ENCODE results near the gene WIPF1. TPM values are rescaled to one million over a fixed set of nuclear protein-coding genes. Genes with fewer than 3 reads are reported as not detected.

Gene WIPF1
- total RNA-seq, 2 experiments from 2014 or later = 170 to 183 TPM

- Mint-ChIP-seq H3K4me1 (ENCODE audit: low read depth) (peaks cover 88% of the 10 kb centered on the region), H3K9me3 (no peaks in the 10 kb centered on the region), H3K4me3 (no peak overlapping the region), H3K27me3 (no peaks in the 10 kb centered on the region), H3K36me3 (peaks cover 37% of the 10 kb centered on the region), H3K27ac (peak overlapping the region; percentile 82)
- intact Hi-C loops (cut with micrococcal nuclease) = no loop called here
- POLR2A ChIA-PET = interaction anchor here (7.7 kb wide), 1 partner anchor 8 kb away, joined by 53 read pairs; the partner anchor contains the start of gene WIPF1
- CTCF ChIA-PET = interaction anchor here (1.1 to 2.4 kb wide), 3 partner anchors 10 to 100 kb away, joined by 3 to 10 read pairs (median 6); no protein-coding TSS in a partner anchor
- DNase-seq = no peak
These were observed 10.0 kb downstream of the WIPF1 start for GRCh38 chr2:174587579-174587978.

DNA sequence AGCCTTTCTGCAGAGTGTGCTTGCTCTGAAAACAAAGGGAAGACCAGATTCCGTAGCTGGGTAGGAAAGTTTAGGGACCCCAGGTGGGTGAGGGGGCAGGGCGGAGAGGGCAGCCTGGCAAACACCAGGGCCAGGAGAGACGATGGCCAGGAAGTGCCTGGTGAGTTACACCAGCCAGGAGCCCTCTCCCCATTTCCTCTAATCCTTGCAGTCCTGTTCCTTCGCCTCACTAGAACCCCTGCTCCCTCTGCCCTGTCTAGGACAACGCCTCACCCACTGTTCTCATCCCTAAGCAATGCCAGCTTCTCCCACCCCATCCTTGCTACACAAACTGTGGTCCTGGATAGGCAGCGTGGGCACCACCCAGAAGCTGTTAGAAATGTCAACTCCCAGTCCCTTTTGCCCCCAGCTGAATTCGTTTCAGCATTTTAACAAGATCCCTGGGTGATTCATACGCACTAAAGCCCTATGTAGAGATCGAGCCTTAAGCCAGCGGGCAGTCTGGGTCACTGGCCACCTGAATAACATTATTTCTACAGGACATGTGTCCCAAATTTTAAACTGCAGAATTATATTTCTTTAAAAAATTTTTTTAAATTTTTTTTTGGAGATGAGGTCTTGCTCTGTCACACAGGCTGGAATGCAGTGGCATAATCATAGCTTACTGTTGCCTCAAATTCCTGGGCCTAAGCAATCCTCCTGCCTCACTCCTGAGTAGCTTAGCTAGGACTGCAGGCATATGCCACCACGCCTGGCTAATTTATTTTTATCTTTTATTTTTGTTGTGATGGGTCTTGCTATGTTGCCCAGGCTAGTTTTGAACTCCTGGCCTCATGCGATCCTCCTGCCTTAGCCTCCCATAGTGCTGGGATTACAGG lies 10.9 kb downstream of the WIPF1 start:
- peaks cover 90% of the 10 kb centered on the region for H3K4me1 Mint-ChIP-seq (ENCODE audit: low read depth)
- DNase-seq = no peak
- ChIA-PET POLR2A (interaction anchor here (7.7 kb wide), 1 partner anchor 9 kb away, joined by 53 read pairs; the partner anchor contains the start of gene WIPF1), CTCF (interaction anchor here (1.0 to 2.4 kb wide), 5 partner anchors 9 to 100 kb away, joined by 3 to 10 read pairs (median 5); partner anchors contain the start of gene WIPF1)
- H3K4me3 Mint-ChIP-seq = no peak overlapping the region
- intact Hi-C loops (cut with micrococcal nuclease) = no loop called here
- H3K9me3 Mint-ChIP-seq = no peaks in the 10 kb centered on the region
- H3K27ac Mint-ChIP-seq = peak overlapping the region; percentile 82
- no peaks in the 10 kb centered on the region for H3K27me3 Mint-ChIP-seq
- peaks cover 35% of the 10 kb centered on the region for H3K36me3 Mint-ChIP-seq

- intact Hi-C loops (cut with micrococcal nuclease) = no loop called here
- CTCF ChIA-PET = interaction anchor here (1.1 to 2.4 kb wide), 5 partner anchors 8 to 101 kb away, joined by 3 to 10 read pairs (median 6); partner anchors contain the start of gene WIPF1
- Mint-ChIP-seq H3K4me1 (ENCODE audit: low read depth) (peaks cover 89% of the 10 kb centered on the region), H3K9me3 (no peaks in the 10 kb centered on the region), H3K4me3 (no peak overlapping the region), H3K27me3 (no peaks in the 10 kb centered on the region), H3K27ac (peak overlapping the region; percentile 79), H3K36me3 (peaks cover 37% of the 10 kb centered on the region)
- POLR2A ChIA-PET = interaction anchor here (7.7 kb wide), 1 partner anchor 10 kb away, joined by 53 read pairs; the partner anchor contains the start of gene WIPF1
- DNase-seq = no peak
These were observed 11.8 kb downstream of the WIPF1 start for GRCh38 chr2:174585657-174586252.

DNA sequence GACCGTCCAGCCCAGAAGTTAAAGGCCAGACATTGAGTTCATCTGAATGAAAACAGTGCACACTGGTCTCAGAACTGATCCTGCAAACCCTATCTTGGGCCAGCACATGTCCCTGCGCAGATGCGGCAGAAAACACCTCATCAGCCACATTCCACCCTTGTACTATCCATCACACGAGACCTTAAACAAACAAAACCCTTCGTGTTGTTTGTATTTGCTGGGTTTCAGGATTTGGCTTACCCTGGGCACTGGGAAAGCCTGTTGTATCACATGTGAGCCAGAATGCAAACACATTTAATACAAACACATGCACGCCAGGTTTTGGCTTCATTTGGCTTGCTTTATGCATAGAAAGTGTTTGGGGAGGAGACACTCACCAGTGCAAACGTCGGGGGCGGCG lies 12.5 kb downstream of the WIPF1 start:
- Mint-ChIP-seq H3K4me3 (no peak overlapping the region), H3K36me3 (peaks cover 38% of the 10 kb centered on the region), H3K9me3 (no peaks in the 10 kb centered on the region), H3K27me3 (no peaks in the 10 kb centered on the region), H3K4me1 (ENCODE audit: low read depth) (peaks cover 89% of the 10 kb centered on the region), H3K27ac (peak overlapping the region; percentile 24)
- intact Hi-C loops (cut with micrococcal nuclease) = no loop called here
- ChIA-PET CTCF (interaction anchor here (1.8 kb wide), 1 partner anchor 102 kb away, joined by 7 read pairs; no protein-coding TSS in a partner anchor), POLR2A (interaction anchor here (7.7 kb wide), 1 partner anchor 11 kb away, joined by 53 read pairs; the partner anchor contains the start of gene WIPF1)
- no peak for DNase-seq

DNA sequence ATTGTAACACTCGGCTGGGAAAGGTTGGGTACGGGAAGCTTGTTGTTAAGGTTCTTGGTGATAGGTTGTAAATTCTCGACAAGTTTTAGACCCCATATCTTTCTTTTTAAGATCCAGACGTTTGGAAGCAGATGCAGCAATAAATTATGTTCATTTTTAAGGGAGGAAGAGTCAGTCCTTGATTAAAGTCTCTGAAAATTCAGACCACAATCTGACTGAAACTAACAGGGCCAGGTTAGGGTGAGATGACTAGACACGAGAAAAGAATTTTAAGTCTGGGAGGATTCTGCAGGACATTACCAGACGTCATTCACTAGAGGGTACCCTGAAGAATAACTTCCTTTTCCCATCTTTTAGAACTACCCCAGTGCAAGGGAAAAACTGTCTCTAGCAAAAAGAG lies 16.1 kb downstream of the WIPF1 start:
- Mint-ChIP-seq H3K4me1 (ENCODE audit: low read depth) (peaks cover 81% of the 10 kb centered on the region), H3K27me3 (no peaks in the 10 kb centered on the region), H3K36me3 (peaks cover 47% of the 10 kb centered on the region), H3K9me3 (no peaks in the 10 kb centered on the region), H3K27ac (peak overlapping the region; percentile 74), H3K4me3 (no peak overlapping the region)
- ChIA-PET POLR2A (interaction anchor here (0.8 to 7.7 kb wide), 3 partner anchors 10 to 25 kb away, joined by 3 to 53 read pairs (median 5); partner anchors contain the start of gene WIPF1), CTCF (interaction anchor here (0.7 to 8.0 kb wide), 10 partner anchors 9 to 118 kb away, joined by 3 to 116 read pairs (median 5); no protein-coding TSS in a partner anchor)
- intact Hi-C loops (cut with micrococcal nuclease) = no loop called here
- DNase-seq = no peak

DNA sequence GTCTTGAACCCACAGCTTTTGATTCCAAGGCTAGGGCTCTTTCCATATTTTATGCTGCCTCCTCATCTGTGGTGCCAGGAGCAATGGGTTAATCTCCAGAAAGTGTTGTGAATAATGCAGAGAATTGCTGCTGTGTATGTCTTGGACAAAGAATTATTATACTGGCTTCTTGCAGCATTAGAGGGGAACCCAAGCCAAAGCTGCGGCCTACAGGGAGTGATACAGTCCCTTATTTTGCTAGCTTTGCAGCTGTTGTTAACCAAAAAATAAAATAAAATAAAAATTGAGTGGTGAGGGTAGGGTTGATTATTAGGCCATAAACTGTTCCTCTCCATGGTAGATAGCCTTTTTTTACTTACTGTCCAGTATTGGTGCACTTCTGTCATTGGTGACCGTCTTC lies 16.7 kb downstream of the WIPF1 start:
- POLR2A ChIA-PET = interaction anchor here (7.7 kb wide), 1 partner anchor 15 kb away, joined by 53 read pairs; the partner anchor contains the start of gene WIPF1
- Mint-ChIP-seq H3K27ac (peak overlapping the region; percentile 74), H3K36me3 (peaks cover 48% of the 10 kb centered on the region), H3K4me3 (no peak overlapping the region), H3K27me3 (no peaks in the 10 kb centered on the region), H3K9me3 (no peaks in the 10 kb centered on the region), H3K4me1 (ENCODE audit: low read depth) (peaks cover 75% of the 10 kb centered on the region)
- intact Hi-C loops (cut with micrococcal nuclease) = no loop called here
- DNase-seq = no peak
- CTCF ChIA-PET = interaction anchor here (0.6 to 8.0 kb wide), 10 partner anchors 11 to 118 kb away, joined by 3 to 116 read pairs (median 4); no protein-coding TSS in a partner anchor

DNA sequence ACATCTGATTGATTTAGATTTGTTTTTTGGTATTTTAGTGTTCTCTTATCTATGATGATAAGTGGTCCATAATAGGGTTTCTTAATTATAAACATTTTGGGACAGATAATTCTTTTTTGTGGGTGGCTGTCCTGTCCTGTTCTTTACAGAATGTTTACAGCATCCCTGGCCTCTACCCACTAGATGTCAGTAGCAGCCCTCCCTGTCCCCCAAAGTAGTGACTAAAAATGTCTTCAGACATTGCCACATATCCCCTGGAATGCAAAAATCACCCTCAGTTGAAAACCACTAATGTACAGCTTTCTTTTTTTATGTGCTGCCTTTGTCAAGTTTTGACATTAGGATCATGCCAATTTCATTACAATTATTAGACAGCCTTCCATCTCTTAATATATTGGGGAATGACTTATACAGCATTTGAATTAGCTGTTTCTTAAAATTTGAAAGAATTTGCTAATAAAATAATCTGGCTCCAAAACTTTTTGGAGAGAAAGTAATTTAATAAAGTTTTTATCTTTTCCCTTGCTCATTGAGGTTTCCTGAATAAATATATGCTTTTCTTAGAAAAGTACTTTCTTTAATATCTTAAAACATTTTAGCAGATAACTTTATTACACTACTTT lies 19.5 kb downstream of the WIPF1 start:
- DNase-seq = peak; percentile 70

DNA sequence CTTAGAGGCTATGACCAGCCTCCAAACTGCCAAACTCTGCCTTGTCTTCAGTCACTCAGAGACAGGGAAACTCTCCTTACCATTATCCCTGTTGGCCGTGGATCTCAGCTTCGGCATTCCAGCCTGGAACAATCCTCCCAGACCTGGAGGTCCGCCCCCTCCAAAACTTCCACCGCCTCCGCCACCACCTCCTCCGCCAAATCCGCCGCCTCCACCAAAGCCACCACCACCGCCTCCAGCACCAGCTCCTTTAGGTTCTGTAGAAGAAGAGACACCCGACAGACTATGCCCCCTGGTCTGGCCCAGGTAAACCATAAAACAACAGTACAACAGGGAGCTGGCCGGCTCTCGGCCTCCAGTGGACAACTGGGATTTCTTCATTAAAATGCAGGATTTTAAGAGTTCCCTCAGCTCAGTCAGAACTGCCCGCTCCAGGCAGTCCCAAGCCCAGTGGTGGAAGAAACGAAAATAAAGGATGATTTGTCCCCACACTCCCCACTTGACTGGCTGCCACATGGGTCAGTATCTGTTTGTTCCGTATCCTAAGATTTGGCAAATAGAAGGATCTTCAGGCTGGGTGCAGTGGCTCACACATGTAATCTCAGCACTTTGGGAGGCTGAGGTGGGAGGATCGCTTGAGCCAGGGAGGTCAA lies 22.4 kb downstream of the WIPF1 start:
- no peaks in the 10 kb centered on the region for H3K27me3 Mint-ChIP-seq
- H3K27ac Mint-ChIP-seq = peak overlapping the region; percentile 65
- POLR2A ChIA-PET = no interaction called here
- DNase-seq = no peak
- H3K9me3 Mint-ChIP-seq = no peaks in the 10 kb centered on the region
- H3K4me1 Mint-ChIP-seq (ENCODE audit: low read depth) = peaks cover 80% of the 10 kb centered on the region
- CTCF ChIA-PET = interaction anchor here (0.6 to 2.9 kb wide), 11 partner anchors 15 to 174 kb away, joined by 3 to 26 read pairs (median 4); partner anchors contain the start of gene WIPF1
- peaks cover 62% of the 10 kb centered on the region for H3K36me3 Mint-ChIP-seq
- intact Hi-C loops (cut with micrococcal nuclease) = no loop called here
- H3K4me3 Mint-ChIP-seq = no peak overlapping the region

More for the DNA sequence above, 19.5 kb downstream of the WIPF1 start:
- H3K9me3 Mint-ChIP-seq = no peaks in the 10 kb centered on the region
- intact Hi-C loops (cut with micrococcal nuclease) = loop anchor here (1.0 kb wide), 4 partner anchors 25 to 110 kb away; no protein-coding TSS in a partner anchor
- H3K36me3 Mint-ChIP-seq = peaks cover 51% of the 10 kb centered on the region
- no peak overlapping the region for H3K4me3 Mint-ChIP-seq
- peaks cover 78% of the 10 kb centered on the region for H3K4me1 Mint-ChIP-seq (ENCODE audit: low read depth)
- ChIA-PET CTCF (interaction anchor here (0.6 to 8.0 kb wide), 28 partner anchors 9 to 119 kb away, joined by 3 to 116 read pairs (median 5); partner anchors contain the start of gene WIPF1), POLR2A (interaction anchor here (1.0 to 1.3 kb wide), 3 partner anchors 16 to 110 kb away, joined by 3 read pairs; no protein-coding TSS in a partner anchor)
- H3K27ac Mint-ChIP-seq = peak overlapping the region; percentile 54
- no peaks in the 10 kb centered on the region for H3K27me3 Mint-ChIP-seq

GRCh38 chr2:174574657-174575056 lies 22.9 kb downstream of the WIPF1 start:
- intact Hi-C loops (cut with micrococcal nuclease) = no loop called here
- H3K36me3 Mint-ChIP-seq = peaks cover 63% of the 10 kb centered on the region
- H3K27ac Mint-ChIP-seq = peak overlapping the region; percentile 69
- ChIA-PET CTCF (interaction anchor here (0.6 to 2.9 kb wide), 13 partner anchors 14 to 456 kb away, joined by 3 to 26 read pairs (median 4); partner anchors contain the start of gene WIPF1), POLR2A (interaction anchor here (1.5 kb wide), 1 partner anchor 22 kb away, joined by 4 read pairs; no protein-coding TSS in a partner anchor)
- no peaks in the 10 kb centered on the region for H3K27me3 Mint-ChIP-seq
- no peaks in the 10 kb centered on the region for H3K9me3 Mint-ChIP-seq
- DNase-seq = no peak
- no peak overlapping the region for H3K4me3 Mint-ChIP-seq
- H3K4me1 Mint-ChIP-seq (ENCODE audit: low read depth) = peaks cover 83% of the 10 kb centered on the region

- H3K36me3 Mint-ChIP-seq = peaks cover 66% of the 10 kb centered on the region
- H3K27ac Mint-ChIP-seq = peak overlapping the region; percentile 88
- H3K4me1 Mint-ChIP-seq (ENCODE audit: low read depth) = peaks cover 83% of the 10 kb centered on the region
- DNase-seq = peak; percentile 69
- intact Hi-C loops (cut with micrococcal nuclease) = no loop called here
- H3K4me3 Mint-ChIP-seq = no peak overlapping the region
- no peaks in the 10 kb centered on the region for H3K9me3 Mint-ChIP-seq
- no peaks in the 10 kb centered on the region for H3K27me3 Mint-ChIP-seq
- POLR2A ChIA-PET = interaction anchor here (1.0 to 1.5 kb wide), 2 partner anchors 23 to 55 kb away, joined by 3 to 4 read pairs; no protein-coding TSS in a partner anchor
- CTCF ChIA-PET = interaction anchor here (0.7 to 3.3 kb wide), 11 partner anchors 9 to 1171 kb away, joined by 3 to 26 read pairs (median 4); partner anchors contain the start of gene WIPF1
These were observed 24.0 kb downstream of the WIPF1 start for GRCh38 chr2:174573621-174574081.

Data from activated CD4-positive, alpha-beta memory T cell treated with anti-CD3 and anti-CD28 coated beads for 36 hours (primary cell).